Nasal cavity respiratory epithelium epithelial cell of viscerocranial mucosa (primary cell): Measurements from ENCODE around the gene USP16. TPM values are rescaled to one million over a fixed set of nuclear protein-coding genes. Genes with fewer than 3 reads are reported as not detected.

Experiments used
- total RNA-seq: library from RNA; depleted of rRNA; stranded (reverse); fragments of >200 nt; gene quantifications from 2 replicates; pipeline ENCODE4 v1.2.3, GENCODE V29; 2014

USP16 gene
- 31.6 and 34.9 TPM in 2 replicates for total RNA-seq

GRCh38 chr21:29024474-29025327, at the start of gene USP16:
TSS of gene USP16 (plus strand) at chr21:29024668. CDS start at chr21:29027914, 3,246 bp downstream.

GRCh38 chr21:28992526-28993292, 31.8 kb upstream of the USP16 start, which contains the start of gene LTN1:
TSS of gene LTN1 (minus strand) at chr21:28992877. CDS start at chr21:28992805, 72 bp downstream.

GRCh38 chr21:29073222-29074006, 48.9 kb downstream of the USP16 start, which contains the start of gene CCT8:
TSS of gene CCT8 (minus strand) at chr21:29073648. CDS start at chr21:29073590, 58 bp downstream.

Other genes with a start within 250 kb of the USP16 start
- gene LTN1, start 31.8 kb upstream of the USP16 start, total RNA-seq: 32.1 and 36.3 TPM in 2 replicates
- 11.6 and 18.4 TPM in 2 replicates for gene RWDD2B, start 5.3 kb upstream of the USP16 start, total RNA-seq
- 186 and 274 TPM in 2 replicates for gene CCT8, start 49.0 kb downstream of the USP16 start, total RNA-seq
- 4.1 and 4.9 TPM in 2 replicates for gene MAP3K7CL, start 106.0 kb downstream of the USP16 start, total RNA-seq